GM12878 (cell line): ENCODE results near the gene PPIA.

Experiments
- ATF7 ChIP-seq: fragments of 450-650 bp; IDR thresholded peaks from 2 replicates; pipeline ENCODE4 v1.6.1; 2016; ENCODE audit warnings: low read depth, mild to moderate bottlenecking
- BRCA1 ChIP-seq: IDR thresholded peaks from 2 replicates; pipeline ENCODE4 v1.6.1; 2011; ENCODE audit warnings: low read depth, low read length, improper control_type of control experiment
- CBX3 ChIP-seq: fragments of 200-600 bp; sonication (generic); IDR thresholded peaks from 2 replicates; pipeline ENCODE4 v1.6.1; 2016; ENCODE audit warnings: low read depth, borderline replicate concordance
- CREB1 ChIP-seq: IDR thresholded peaks from 2 replicates; pipeline ENCODE4 v1.6.1; 2012; ENCODE audit warnings: low read depth, mild to moderate bottlenecking, inconsistent platforms
- EGR1 ChIP-seq, 2 experiments: IDR thresholded peaks; 1 replicate in 1 of 2; 2 replicates in 1 of 2; pipeline ENCODE4 v1.6.1; 2011 to 2012; ENCODE audit warnings: low read depth in 2 of 2, low read length in 2 of 2, borderline replicate concordance in 1 of 2, mild to moderate bottlenecking in 1 of 2, moderate library complexity in 1 of 2
- MXI1 ChIP-seq: fragments of 150-350 bp; IDR thresholded peaks from 2 replicates; pipeline ENCODE4 v1.6.1; 2011; ENCODE audit warnings: low read depth, mild to moderate bottlenecking, inconsistent platforms, low read length, improper control_type of control experiment
- RELA ChIP-seq: fragments of 450-650 bp; IDR thresholded peaks from 2 replicates; pipeline ENCODE4 v1.8.0; 2014; ENCODE audit warnings: borderline replicate concordance; ENCODE audit not compliant: partially characterized antibody
- TAF1 ChIP-seq: IDR thresholded peaks from 2 replicates; pipeline ENCODE4 v1.6.1; 2011; ENCODE audit warnings: mild to moderate bottlenecking, low read depth, low read length, borderline replicate concordance
- USF2 ChIP-seq: IDR thresholded peaks from 2 replicates; pipeline ENCODE4 v1.6.1; 2011; ENCODE audit warnings: low read depth, low read length, improper control_type of control experiment, borderline replicate concordance
- YBX1 ChIP-seq: fragments of 450-650 bp; IDR thresholded peaks from 2 replicates; pipeline ENCODE4 v1.6.1; 2016; ENCODE audit warnings: antibody characterized with exemption

GRCh38 chr7:44787041-44787440, 9.4 kb upstream of the PPIA start:
- no peak for TF ChIP-seq USF2
- TF ChIP-seq CBX3: no peak
- no peak for TF ChIP-seq BRCA1
- TF ChIP-seq YBX1: no peak
- TF ChIP-seq MXI1: no peak
- no peak for TF ChIP-seq CREB1
- TF ChIP-seq ATF7: no peak
- no peak for TF ChIP-seq TAF1
- no peak for TF ChIP-seq RELA
- TF ChIP-seq EGR1 (IDR thresholded peaks at IDR 0.05; ENCODE audit: borderline replicate concordance in 1 of 2, low read depth in 2 of 2, low read length in 2 of 2): no peak
